ENCODE data around the gene PARVA. TPM values are rescaled to one million over a fixed set of nuclear protein-coding genes. Genes with fewer than 3 reads are reported as not detected.

PARVA gene
- total RNA-seq, 1 experiment from 2014 or later = 22.9 TPM

DNA sequence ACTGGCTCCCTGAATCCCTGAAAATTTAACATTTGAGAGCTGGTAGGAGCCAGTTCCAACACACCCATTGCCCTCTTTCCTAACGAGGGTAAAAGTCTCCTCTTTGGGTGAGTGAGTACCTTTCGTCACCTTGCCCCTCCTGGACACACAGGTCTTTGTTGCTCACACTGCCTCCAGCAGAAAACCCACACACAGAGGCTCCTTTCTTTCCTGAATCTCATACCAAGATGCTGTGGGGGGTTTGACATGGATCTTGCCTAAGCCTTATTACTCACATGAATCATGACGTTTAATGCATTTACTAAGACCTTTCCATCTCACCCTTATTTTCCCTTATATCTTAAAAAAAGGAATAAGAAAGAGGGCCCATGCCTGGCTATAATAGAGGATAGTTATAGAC, 53.0 kb downstream of the PARVA start:
- Mint-ChIP-seq H3K9me3 (ENCODE audit: low read depth, unreplicated experiment) (no peaks in the 10 kb centered on the region), H3K4me1 (ENCODE audit: low read depth, unreplicated experiment) (peaks cover 42% of the 10 kb centered on the region), H3K27me3 (ENCODE audit: unreplicated experiment) (no peaks in the 10 kb centered on the region), H3K27ac (ENCODE audit: unreplicated experiment) (peak overlapping the region; percentile 93), H3K4me3 (ENCODE audit: low read depth, unreplicated experiment) (peak overlapping the region; percentile 53), H3K36me3 (ENCODE audit: insufficient read depth, unreplicated experiment) (peaks cover 5% of the 10 kb centered on the region)
- intact Hi-C loops (cut with micrococcal nuclease; ENCODE audit: unreplicated experiment) = no loop called here
- TF ChIP-seq, protein P1, sequence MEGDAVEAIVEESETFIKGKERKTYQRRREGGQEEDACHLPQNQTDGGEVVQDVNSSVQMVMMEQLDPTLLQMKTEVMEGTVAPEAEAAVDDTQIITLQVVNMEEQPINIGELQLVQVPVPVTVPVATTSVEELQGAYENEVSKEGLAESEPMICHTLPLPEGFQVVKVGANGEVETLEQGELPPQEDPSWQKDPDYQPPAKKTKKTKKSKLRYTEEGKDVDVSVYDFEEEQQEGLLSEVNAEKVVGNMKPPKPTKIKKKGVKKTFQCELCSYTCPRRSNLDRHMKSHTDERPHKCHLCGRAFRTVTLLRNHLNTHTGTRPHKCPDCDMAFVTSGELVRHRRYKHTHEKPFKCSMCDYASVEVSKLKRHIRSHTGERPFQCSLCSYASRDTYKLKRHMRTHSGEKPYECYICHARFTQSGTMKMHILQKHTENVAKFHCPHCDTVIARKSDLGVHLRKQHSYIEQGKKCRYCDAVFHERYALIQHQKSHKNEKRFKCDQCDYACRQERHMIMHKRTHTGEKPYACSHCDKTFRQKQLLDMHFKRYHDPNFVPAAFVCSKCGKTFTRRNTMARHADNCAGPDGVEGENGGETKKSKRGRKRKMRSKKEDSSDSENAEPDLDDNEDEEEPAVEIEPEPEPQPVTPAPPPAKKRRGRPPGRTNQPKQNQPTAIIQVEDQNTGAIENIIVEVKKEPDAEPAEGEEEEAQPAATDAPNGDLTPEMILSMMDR (IDR thresholded peaks at IDR 0.05; ENCODE audit: unreplicated experiment) = no peak
- CTCF ChIA-PET = interaction anchor here (1.0 to 2.0 kb wide), 5 partner anchors 9 to 533 kb away, joined by 3 to 8 read pairs (median 3); no protein-coding TSS in a partner anchor
- DNase-seq = peak; percentile 64
- BruUV-seq (replicated peaks) = no TSS peak

GRCh38 chr11:12430954-12431595, 53.7 kb downstream of the PARVA start:
- Mint-ChIP-seq H3K9me3 (ENCODE audit: low read depth, unreplicated experiment) (no peaks in the 10 kb centered on the region), H3K4me1 (ENCODE audit: low read depth, unreplicated experiment) (peaks cover 42% of the 10 kb centered on the region), H3K27me3 (ENCODE audit: unreplicated experiment) (no peaks in the 10 kb centered on the region), H3K4me3 (ENCODE audit: low read depth, unreplicated experiment) (peak overlapping the region; percentile 53), H3K36me3 (ENCODE audit: insufficient read depth, unreplicated experiment) (peaks cover 5% of the 10 kb centered on the region), H3K27ac (ENCODE audit: unreplicated experiment) (peak overlapping the region; percentile 93)
- TF ChIP-seq, protein P1 (IDR thresholded peaks at IDR 0.05; ENCODE audit: unreplicated experiment) = no peak
- intact Hi-C loops (cut with micrococcal nuclease; ENCODE audit: unreplicated experiment) = no loop called here
- no TSS peak for BruUV-seq (replicated peaks)
- DNase-seq = peak; percentile 64
- CTCF ChIA-PET = interaction anchor here (1.0 to 1.2 kb wide), 4 partner anchors 8 to 533 kb away, joined by 3 to 4 read pairs (median 3); no protein-coding TSS in a partner anchor

- peaks cover 42% of the 10 kb centered on the region for H3K4me1 Mint-ChIP-seq (ENCODE audit: low read depth, unreplicated experiment)
- TF ChIP-seq, protein P1 (IDR thresholded peaks at IDR 0.05; ENCODE audit: unreplicated experiment) = no peak
- H3K27ac Mint-ChIP-seq (ENCODE audit: unreplicated experiment) = no peak overlapping the region
- no peak overlapping the region for H3K4me3 Mint-ChIP-seq (ENCODE audit: low read depth, unreplicated experiment)
- DNase-seq = no peak
- CTCF ChIA-PET = no interaction called here
- H3K36me3 Mint-ChIP-seq (ENCODE audit: insufficient read depth, unreplicated experiment) = peaks cover 5% of the 10 kb centered on the region
- no peaks in the 10 kb centered on the region for H3K27me3 Mint-ChIP-seq (ENCODE audit: unreplicated experiment)
- H3K9me3 Mint-ChIP-seq (ENCODE audit: low read depth, unreplicated experiment) = no peaks in the 10 kb centered on the region
- no TSS peak for BruUV-seq (replicated peaks)
- intact Hi-C loops (cut with micrococcal nuclease; ENCODE audit: unreplicated experiment) = no loop called here
Observed at GRCh38 chr11:12432507-12432906, 55.1 kb downstream of the PARVA start.

GRCh38 chr11:12433121-12433520, 55.8 kb downstream of the PARVA start:
- TF ChIP-seq, protein P1 (IDR thresholded peaks at IDR 0.05; ENCODE audit: unreplicated experiment) = no peak
- Mint-ChIP-seq H3K4me3 (ENCODE audit: low read depth, unreplicated experiment) (no peak overlapping the region), H3K27ac (ENCODE audit: unreplicated experiment) (no peak overlapping the region), H3K36me3 (ENCODE audit: insufficient read depth, unreplicated experiment) (peaks cover 5% of the 10 kb centered on the region), H3K27me3 (ENCODE audit: unreplicated experiment) (no peaks in the 10 kb centered on the region), H3K4me1 (ENCODE audit: low read depth, unreplicated experiment) (peaks cover 39% of the 10 kb centered on the region), H3K9me3 (ENCODE audit: low read depth, unreplicated experiment) (no peaks in the 10 kb centered on the region)
- intact Hi-C loops (cut with micrococcal nuclease; ENCODE audit: unreplicated experiment) = no loop called here
- BruUV-seq (replicated peaks) = no TSS peak
- no peak for DNase-seq
- CTCF ChIA-PET = no interaction called here

All from Calu3 (cell line).